ENCODE data around the gene SMAD4.
"Not testable (repeated sequence)": the region's sequence is repeated elsewhere in the genome, so short reads cannot be mapped to it uniquely, and the experiment has no call there.

SMAD4 gene

GRCh38 chr18:51074605-51075004 is 44.6 kb downstream of the SMAD4 start:
- DNase-seq = no peak

GRCh38 chr18:51076503-51076902 is 46.5 kb downstream of the SMAD4 start:
- no peak for DNase-seq

GRCh38 chr18:51077217-51077616 is 47.2 kb downstream of the SMAD4 start:
- DNase-seq = no peak

- no peak for DNase-seq
Measured at GRCh38 chr18:51078026-51078425, 48.0 kb downstream of the SMAD4 start.

- DNase-seq = no peak
Measured at GRCh38 chr18:51082571-51083267, 52.7 kb downstream of the SMAD4 start.

GRCh38 chr18:51083398-51083797 is 53.4 kb downstream of the SMAD4 start:
- no peak for DNase-seq

- no peak for DNase-seq
Measured at GRCh38 chr18:51088410-51088809, 58.4 kb downstream of the SMAD4 start.

GRCh38 chr18:51089691-51090090 is 59.7 kb downstream of the SMAD4 start:
- DNase-seq = no peak

GRCh38 chr18:51091270-51091669 is 61.3 kb downstream of the SMAD4 start:
- DNase-seq = no peak

- peak; percentile 5 for DNase-seq
Measured at GRCh38 chr18:51092117-51092516, 62.1 kb downstream of the SMAD4 start.

- DNase-seq = not testable (repeated sequence)
Measured at GRCh38 chr18:51092967-51093366, 63.0 kb downstream of the SMAD4 start.

- peak; percentile 13 for DNase-seq
Measured at GRCh38 chr18:51097021-51097822, 67.2 kb downstream of the SMAD4 start.

- no peak for DNase-seq
Measured at GRCh38 chr18:51098082-51098481, 68.1 kb downstream of the SMAD4 start.

GRCh38 chr18:51098513-51098912 is 68.5 kb downstream of the SMAD4 start:
- DNase-seq = no peak

- no peak for DNase-seq
Measured at GRCh38 chr18:51100385-51101120, 70.5 kb downstream of the SMAD4 start.

- DNase-seq = no peak
Measured at GRCh38 chr18:51107082-51107481, 77.1 kb downstream of the SMAD4 start.

- no peak for DNase-seq
Measured at GRCh38 chr18:51107598-51108305, 77.7 kb downstream of the SMAD4 start.

GRCh38 chr18:51108330-51108729 is 78.3 kb downstream of the SMAD4 start:
- no peak for DNase-seq

GRCh38 chr18:51110073-51110797 is 80.2 kb downstream of the SMAD4 start:
- peak; percentile 31 for DNase-seq

GRCh38 chr18:51111633-51112355 is 81.8 kb downstream of the SMAD4 start:
- DNase-seq = not testable (repeated sequence)

- DNase-seq = not testable (repeated sequence)
Measured at GRCh38 chr18:51116996-51117395, 87.0 kb downstream of the SMAD4 start.

GRCh38 chr18:51119561-51119960 is 89.5 kb downstream of the SMAD4 start:
- DNase-seq = not testable (repeated sequence)
